ENCODE results near the gene DPPA2.

The DPPA2 gene

GRCh38 chr3:109328202-109328601, 11.9 kb upstream of the DPPA2 start:
- H3K27me3 ChIP-seq (ENCODE audit: insufficient read depth, poor library complexity, severe bottlenecking) = no peaks in the 10 kb centered on the region
- no peaks in the 10 kb centered on the region for H3K9me3 ChIP-seq (ENCODE audit: severe bottlenecking)
- no peaks in the 10 kb centered on the region for H3K36me3 ChIP-seq (ENCODE audit: low read depth)
- DNase-seq (ENCODE audit: low spot score) (no peak), ATAC-seq (ENCODE audit: low read depth) (no peak)
- no peak overlapping the region for H3K27ac ChIP-seq (ENCODE audit: poor library complexity, severe bottlenecking)
- H3K4me3 ChIP-seq (ENCODE audit: severe bottlenecking) = no peak overlapping the region
- no peak for TF ChIP-seq CTCF (IDR thresholded peaks at IDR 0.05; ENCODE audit: poor library complexity, severe bottlenecking)
- H3K4me1 ChIP-seq (ENCODE audit: insufficient read depth, poor library complexity, severe bottlenecking) = no peaks in the 10 kb centered on the region

- DNase-seq (ENCODE audit: low spot score) (no peak), ATAC-seq (ENCODE audit: low read depth) (no peak)
- H3K4me1 ChIP-seq (ENCODE audit: insufficient read depth, poor library complexity, severe bottlenecking) = no peaks in the 10 kb centered on the region
- no peaks in the 10 kb centered on the region for H3K9me3 ChIP-seq (ENCODE audit: severe bottlenecking)
- H3K27me3 ChIP-seq (ENCODE audit: insufficient read depth, poor library complexity, severe bottlenecking) = no peaks in the 10 kb centered on the region
- no peak overlapping the region for H3K4me3 ChIP-seq (ENCODE audit: severe bottlenecking)
- H3K36me3 ChIP-seq (ENCODE audit: low read depth) = no peaks in the 10 kb centered on the region
- no peak overlapping the region for H3K27ac ChIP-seq (ENCODE audit: poor library complexity, severe bottlenecking)
- TF ChIP-seq CTCF (IDR thresholded peaks at IDR 0.05; ENCODE audit: poor library complexity, severe bottlenecking) = no peak
These were observed 9.3 kb upstream of the DPPA2 start for GRCh38 chr3:109325657-109326056.

GRCh38 chr3:109325109-109325508, 8.8 kb upstream of the DPPA2 start:
- ATAC-seq (ENCODE audit: low read depth) = no peak
- Histone ChIP-seq H3K36me3 (ENCODE audit: low read depth) (no peaks in the 10 kb centered on the region), H3K4me3 (ENCODE audit: severe bottlenecking) (no peak overlapping the region), H3K27ac (ENCODE audit: poor library complexity, severe bottlenecking) (no peak overlapping the region), H3K9me3 (ENCODE audit: severe bottlenecking) (no peaks in the 10 kb centered on the region), H3K27me3 (ENCODE audit: insufficient read depth, poor library complexity, severe bottlenecking) (no peaks in the 10 kb centered on the region), H3K4me1 (ENCODE audit: insufficient read depth, poor library complexity, severe bottlenecking) (no peaks in the 10 kb centered on the region)
- no peak for DNase-seq (ENCODE audit: low spot score)
- no peak for TF ChIP-seq CTCF (IDR thresholded peaks at IDR 0.05; ENCODE audit: poor library complexity, severe bottlenecking)

GRCh38 chr3:109313061-109313460, 3.3 kb downstream of the DPPA2 start:
- no peak for TF ChIP-seq CTCF (IDR thresholded peaks at IDR 0.05; ENCODE audit: poor library complexity, severe bottlenecking)
- Histone ChIP-seq H3K36me3 (ENCODE audit: low read depth) (no peaks in the 10 kb centered on the region), H3K4me1 (ENCODE audit: insufficient read depth, poor library complexity, severe bottlenecking) (no peaks in the 10 kb centered on the region), H3K4me3 (ENCODE audit: severe bottlenecking) (no peak overlapping the region), H3K27ac (ENCODE audit: poor library complexity, severe bottlenecking) (no peak overlapping the region), H3K9me3 (ENCODE audit: severe bottlenecking) (no peaks in the 10 kb centered on the region), H3K27me3 (ENCODE audit: insufficient read depth, poor library complexity, severe bottlenecking) (no peaks in the 10 kb centered on the region)
- ATAC-seq (ENCODE audit: low read depth) (no peak), DNase-seq (ENCODE audit: low spot score) (no peak)

GRCh38 chr3:109297496-109297895, 18.8 kb downstream of the DPPA2 start:
- no peak for DNase-seq (ENCODE audit: low spot score)
- H3K9me3 ChIP-seq (ENCODE audit: severe bottlenecking) = no peaks in the 10 kb centered on the region
- H3K4me1 ChIP-seq (ENCODE audit: insufficient read depth, poor library complexity, severe bottlenecking) = no peaks in the 10 kb centered on the region
- H3K27ac ChIP-seq (ENCODE audit: poor library complexity, severe bottlenecking) = no peak overlapping the region
- H3K4me3 ChIP-seq (ENCODE audit: severe bottlenecking) = no peak overlapping the region
- H3K27me3 ChIP-seq (ENCODE audit: insufficient read depth, poor library complexity, severe bottlenecking) = no peaks in the 10 kb centered on the region
- H3K36me3 ChIP-seq (ENCODE audit: low read depth) = no peaks in the 10 kb centered on the region
- ATAC-seq (ENCODE audit: low read depth) = no peak
- TF ChIP-seq CTCF (IDR thresholded peaks at IDR 0.05; ENCODE audit: poor library complexity, severe bottlenecking) = no peak

Data from RWPE2 (cell line).